GM20000 (cell line): Measurements from ENCODE around the gene TAT.

Source experiments
- DNase-seq: peaks from one replicate; pipeline ENCODE4 v3.0.0; 2012; ENCODE audit warnings: low spot score
- CTCF ChIP-seq: IDR thresholded peaks from 2 replicates; pipeline ENCODE4 v1.5.1; 2012; ENCODE audit warnings: mild to moderate bottlenecking, control low read depth; ENCODE audit errors: extremely low read depth, missing control alignments

TAT gene

DNA sequence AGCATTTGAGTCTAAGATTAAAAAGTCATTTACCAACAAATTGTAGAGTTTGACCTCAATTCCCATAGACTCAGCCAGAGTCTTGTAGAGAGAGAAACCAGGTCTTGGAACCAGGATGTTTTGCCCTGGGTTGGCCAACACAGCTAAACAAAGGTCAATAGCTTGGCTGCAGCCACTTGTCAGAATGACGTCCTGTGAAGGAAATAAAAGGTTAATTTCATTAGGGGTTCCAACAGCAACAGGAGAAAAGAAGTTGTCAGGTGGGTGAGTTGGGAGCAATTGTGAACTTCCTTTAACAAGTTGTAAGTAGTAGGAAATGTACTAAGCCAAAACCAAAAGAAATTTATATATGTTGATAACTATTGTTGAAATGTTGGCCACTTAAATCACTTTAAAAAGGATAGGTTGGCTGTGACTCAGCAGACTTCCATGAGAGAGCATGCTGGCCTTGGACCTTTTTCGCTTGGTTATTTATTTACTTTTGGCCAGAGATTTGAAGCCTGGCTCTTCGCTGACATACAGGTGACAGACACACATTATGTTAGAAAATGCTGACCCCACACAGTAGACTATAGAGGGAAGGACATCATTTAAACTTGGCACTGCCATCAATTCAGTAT is 4.3 kb downstream of the TAT start:
- no peak for TF ChIP-seq CTCF
- no peak for DNase-seq

DNA sequence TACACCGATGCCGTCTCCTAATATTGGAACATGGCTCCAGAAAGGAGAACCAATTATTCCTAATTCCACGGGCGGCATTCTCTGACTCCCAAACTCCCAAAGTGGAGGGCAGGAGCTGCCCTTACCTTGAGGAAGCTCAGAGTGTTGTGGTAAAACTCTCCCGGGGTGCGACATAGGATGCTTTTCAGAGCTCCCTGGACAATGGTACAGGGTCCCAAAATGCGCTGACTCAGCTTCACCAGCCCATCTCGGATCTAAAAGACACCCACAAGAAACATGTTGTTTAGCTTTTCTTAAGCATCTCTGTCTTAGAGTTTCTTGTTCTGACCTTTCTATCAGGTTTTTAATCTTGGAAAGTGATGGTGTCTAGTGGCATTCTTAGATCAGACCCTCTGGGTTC is 6.7 kb downstream of the TAT start:
- no peak for TF ChIP-seq CTCF
- no peak for DNase-seq

GRCh38 chr16:71569621-71570020 is 7.3 kb downstream of the TAT start:
- DNase-seq, result no peak
- TF ChIP-seq CTCF, result no peak

DNA sequence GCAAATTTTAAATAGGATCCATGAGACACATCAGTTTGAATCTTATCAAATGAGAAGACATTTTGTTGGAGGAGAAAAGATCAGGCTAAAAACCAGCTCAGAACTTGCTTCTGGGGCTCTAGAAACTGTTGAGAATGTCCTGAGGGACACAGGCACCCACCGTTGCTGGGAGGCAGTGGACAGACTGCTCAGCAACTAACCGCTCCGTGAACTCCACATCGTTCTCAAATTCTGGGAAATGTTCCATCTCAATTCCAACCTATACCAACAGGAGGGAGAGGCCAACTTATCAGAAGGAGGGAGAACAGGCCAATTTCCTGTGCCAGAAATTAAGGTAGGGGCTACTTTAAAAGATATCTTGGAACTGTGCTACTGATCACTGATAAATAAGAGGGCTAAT is 8.3 kb downstream of the TAT start:
- no peak for DNase-seq
- no peak for TF ChIP-seq CTCF

DNA sequence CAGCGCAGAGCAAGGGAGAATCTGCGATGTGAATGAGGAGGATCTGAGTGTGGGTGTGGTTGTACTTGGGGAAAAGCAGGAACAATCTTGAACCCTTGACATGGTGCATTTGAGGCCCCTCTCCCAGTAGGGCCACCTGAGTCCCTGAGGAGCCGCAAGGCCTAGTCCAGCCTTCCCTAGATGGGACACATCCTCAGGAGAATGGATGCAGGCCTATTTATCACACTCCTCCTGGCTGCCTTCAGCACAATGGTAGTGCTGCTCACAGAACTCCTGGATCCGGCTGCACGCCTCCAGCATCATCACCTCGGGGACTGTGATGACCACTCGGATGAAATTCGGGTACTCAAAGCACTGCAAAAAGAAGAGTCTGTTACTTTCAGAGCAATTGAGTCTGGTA is 9.0 kb downstream of the TAT start:
- DNase-seq, result no peak
- no peak for TF ChIP-seq CTCF

- no peak for TF ChIP-seq CTCF
- no peak for DNase-seq
These were observed 10.8 kb downstream of the TAT start for GRCh38 chr16:71565812-71566700.

DNA sequence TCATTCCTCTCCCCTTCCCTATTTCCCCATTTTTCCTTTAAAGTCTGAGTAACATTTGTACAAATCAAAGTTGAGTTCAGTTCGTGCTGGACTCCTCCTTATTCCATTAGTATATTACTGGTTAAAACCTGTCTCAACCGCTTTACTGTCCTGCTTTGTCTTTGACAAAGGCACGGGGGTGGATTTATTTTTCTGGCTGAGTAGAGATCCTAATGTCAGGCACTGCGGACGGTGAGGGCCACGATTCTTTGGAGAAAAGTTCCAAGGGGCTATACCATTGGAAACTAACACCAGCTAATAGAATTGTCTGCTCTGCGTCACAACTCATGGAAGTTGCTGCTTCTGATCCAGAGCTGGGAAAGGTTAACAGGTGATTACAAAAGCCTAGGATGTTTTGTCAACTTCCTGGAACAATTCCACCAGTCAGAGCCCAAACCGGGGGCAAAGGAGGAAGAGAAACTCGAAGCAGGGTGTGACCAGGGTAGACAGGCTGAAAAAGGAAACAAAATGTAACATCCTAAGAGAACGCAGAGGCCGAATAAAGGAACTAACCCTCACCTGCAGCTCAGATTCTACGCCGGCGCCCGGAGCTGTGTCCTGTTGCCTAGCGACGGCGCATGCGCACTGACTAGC is 12.4 kb downstream of the TAT start:
- DNase-seq, result no peak
- TF ChIP-seq CTCF, result no peak
